ENCODE data around the gene FRMPD1.

GRCh38 chr9:37676411-37676830 is 25.7 kb downstream of the FRMPD1 start:
- TF ChIP-seq POLR2A (IDR thresholded peaks at IDR 0.05) (no peak), CTCF (IDR thresholded peaks at IDR 0.05) (no peak)
